ENCODE data around the gene CRTAP. TPM values are rescaled to one million over a fixed set of nuclear protein-coding genes. Genes with fewer than 3 reads are reported as not detected.
"Not testable (repeated sequence)": the region's sequence is repeated elsewhere in the genome, so short reads cannot be mapped to it uniquely, and the experiment has no call there.

CRTAP gene
- total and polyA plus RNA-seq, 2 of the 13 experiments (the other 11 are each of a cell fraction or from before 2014, with no cell fraction given) = 54.2 to 119 TPM

GRCh38 chr3:33069862-33070261 lies 44.0 kb upstream of the CRTAP start (continued):
- TF ChIP-seq SOX13 (IDR thresholded peaks at IDR 0.05) = peak; percentile 57; the same call in 1 of the 2 replicates
- TF ChIP-seq SOX13 (CRISPR knock-in tag; conservative IDR thresholded peaks at IDR 0.05 in 1 of 2, IDR thresholded peaks at IDR 0.05 in 1 of 2) = peak in 1 of 2 experiments; percentile 95; a peak in 2 of 4 replicates
- TF ChIP-seq TFAP4 (IDR thresholded peaks at IDR 0.05; ENCODE audit: borderline replicate concordance, low read depth) = peak; percentile 61; the same call in 1 of the 2 replicates
- 0 out of 2 replicates have a peak, but pooled peaks have one; percentile 33 for TF ChIP-seq ZNF7 (CRISPR knock-in tag; IDR thresholded peaks at IDR 0.05)
- not testable (repeated sequence) for TF ChIP-seq SOX6, FOXP1 (IDR thresholded peaks at IDR 0.05)
- peak; percentile 76 for TF ChIP-seq SOX6 (CRISPR knock-in tag; IDR thresholded peaks at IDR 0.05)
- peak; percentile 70; the same call in 1 of the 2 replicates for TF ChIP-seq FOXP1 (CRISPR knock-in tag; IDR thresholded peaks at IDR 0.05)
- peak; percentile 66 for TF ChIP-seq ZNF331 (CRISPR knock-in tag; IDR thresholded peaks at IDR 0.05)
- TF ChIP-seq PAXIP1 (CRISPR knock-in tag; conservative IDR thresholded peaks at IDR 0.05) = peak; percentile 35; the same call in 1 of the 2 replicates
- TF ChIP-seq, protein P1, sequence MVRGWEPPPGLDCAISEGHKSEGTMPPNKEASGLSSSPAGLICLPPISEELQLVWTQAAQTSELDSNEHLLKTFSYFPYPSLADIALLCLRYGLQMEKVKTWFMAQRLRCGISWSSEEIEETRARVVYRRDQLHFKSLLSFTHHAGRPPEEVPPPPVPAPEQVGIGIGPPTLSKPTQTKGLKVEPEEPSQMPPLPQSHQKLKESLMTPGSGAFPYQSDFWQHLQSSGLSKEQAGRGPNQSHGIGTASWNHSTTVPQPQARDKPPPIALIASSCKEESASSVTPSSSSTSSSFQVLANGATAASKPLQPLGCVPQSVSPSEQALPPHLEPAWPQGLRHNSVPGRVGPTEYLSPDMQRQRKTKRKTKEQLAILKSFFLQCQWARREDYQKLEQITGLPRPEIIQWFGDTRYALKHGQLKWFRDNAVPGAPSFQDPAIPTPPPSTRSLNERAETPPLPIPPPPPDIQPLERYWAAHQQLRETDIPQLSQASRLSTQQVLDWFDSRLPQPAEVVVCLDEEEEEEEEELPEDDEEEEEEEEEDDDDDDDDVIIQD (CRISPR knock-in tag; IDR thresholded peaks at IDR 0.05; ENCODE audit: low read depth) = 0 out of 2 replicates have a peak, but pooled peaks have one; percentile 19
- TF ChIP-seq, protein P2, sequence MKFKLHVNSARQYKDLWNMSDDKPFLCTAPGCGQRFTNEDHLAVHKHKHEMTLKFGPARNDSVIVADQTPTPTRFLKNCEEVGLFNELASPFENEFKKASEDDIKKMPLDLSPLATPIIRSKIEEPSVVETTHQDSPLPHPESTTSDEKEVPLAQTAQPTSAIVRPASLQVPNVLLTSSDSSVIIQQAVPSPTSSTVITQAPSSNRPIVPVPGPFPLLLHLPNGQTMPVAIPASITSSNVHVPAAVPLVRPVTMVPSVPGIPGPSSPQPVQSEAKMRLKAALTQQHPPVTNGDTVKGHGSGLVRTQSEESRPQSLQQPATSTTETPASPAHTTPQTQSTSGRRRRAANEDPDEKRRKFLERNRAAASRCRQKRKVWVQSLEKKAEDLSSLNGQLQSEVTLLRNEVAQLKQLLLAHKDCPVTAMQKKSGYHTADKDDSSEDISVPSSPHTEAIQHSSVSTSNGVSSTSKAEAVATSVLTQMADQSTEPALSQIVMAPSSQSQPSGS (CRISPR knock-in tag; IDR thresholded peaks at IDR 0.05) = peak; percentile 22; the same call in 1 of the 2 replicates
- TF ChIP-seq NCOA2 (CRISPR knock-in tag; IDR thresholded peaks at IDR 0.05) = 0 out of 2 replicates have a peak, but pooled peaks have one; percentile 11

All from HepG2 (cell line).